ENCODE data around the gene VDAC1.
"Not testable (repeated sequence)": the region's sequence is repeated elsewhere in the genome, so short reads cannot be mapped to it uniquely, and the experiment has no call there.

The VDAC1 gene

DNA sequence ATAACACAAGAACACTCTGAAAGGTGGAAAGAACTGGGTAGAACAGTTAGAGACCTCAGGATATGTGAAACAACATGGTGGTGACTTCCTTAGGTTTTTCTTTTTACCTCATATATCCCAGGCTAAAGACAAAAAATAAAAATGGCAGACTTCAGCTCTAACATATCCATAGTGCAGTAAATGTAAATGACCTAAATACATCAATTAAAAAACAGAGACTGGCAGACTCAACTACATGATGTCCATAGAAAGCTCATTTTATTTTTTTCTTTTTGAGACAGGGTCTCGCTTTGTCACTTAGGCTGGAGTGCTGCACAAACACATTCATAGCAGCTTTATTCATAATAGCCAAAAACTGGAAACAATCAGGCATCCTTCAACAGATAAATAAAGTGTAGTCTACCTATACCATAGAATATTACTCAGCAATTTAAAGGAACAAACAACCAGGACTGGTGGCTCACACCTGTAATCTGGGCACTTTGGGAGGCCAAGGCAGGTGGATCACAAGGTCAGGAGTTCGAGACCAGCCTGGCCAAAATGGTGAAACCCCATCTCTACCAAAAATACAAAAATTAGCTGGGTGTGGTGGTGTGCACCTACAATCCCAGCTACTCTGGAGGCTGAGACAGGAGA lies 41.2 kb downstream of the VDAC1 start:
- DNase-seq, result no peak

DNA sequence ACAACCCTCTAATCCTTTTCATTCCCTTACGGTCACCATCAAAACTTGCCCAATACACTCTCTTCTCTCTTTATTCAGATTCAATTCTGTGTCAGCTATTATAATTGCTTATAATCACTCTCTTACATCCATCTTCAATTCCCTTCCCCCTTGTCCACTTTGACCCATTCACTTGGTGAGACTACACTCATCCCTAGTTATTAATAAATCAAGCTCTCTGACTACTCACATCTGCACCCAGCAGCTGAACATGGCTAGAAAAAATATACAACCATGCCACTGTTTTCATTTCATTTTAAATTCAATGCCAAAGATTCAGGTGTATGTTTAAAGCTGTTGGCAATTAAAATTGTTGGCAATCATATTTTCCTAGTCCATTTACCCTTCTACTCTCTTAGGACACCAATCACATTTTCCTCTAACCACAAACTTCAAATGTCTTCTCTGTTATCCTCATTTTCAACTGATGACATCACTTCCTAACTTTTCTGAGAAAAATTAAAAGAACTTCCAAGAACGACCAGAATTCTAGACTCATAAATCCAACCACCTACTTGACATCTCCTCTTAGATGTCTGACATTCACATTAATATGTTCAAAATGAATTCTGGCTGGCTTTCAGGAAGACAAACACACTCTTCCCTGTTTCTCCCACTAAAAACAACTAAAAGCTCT lies 41.8 kb downstream of the VDAC1 start:
- no peak for DNase-seq

DNA sequence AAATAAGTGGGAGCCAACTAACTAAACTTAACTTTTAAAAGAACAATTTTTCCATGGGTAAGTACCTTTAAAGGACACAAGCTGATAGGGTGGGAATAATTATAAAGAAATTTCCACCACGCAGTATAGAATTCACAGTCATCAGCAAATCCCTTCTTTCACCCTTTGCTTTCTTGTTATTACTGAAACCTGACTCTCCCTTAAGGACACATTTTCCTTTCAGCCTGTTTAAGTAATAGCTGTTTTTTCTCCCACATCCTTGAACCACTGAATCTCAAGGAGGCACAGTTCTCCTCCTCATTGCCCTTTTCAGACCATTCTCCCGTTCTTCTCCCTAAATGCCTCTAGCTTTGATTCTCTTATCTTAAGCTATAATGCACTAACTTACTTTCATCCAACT lies 42.6 kb downstream of the VDAC1 start:
- no peak for DNase-seq

DNA sequence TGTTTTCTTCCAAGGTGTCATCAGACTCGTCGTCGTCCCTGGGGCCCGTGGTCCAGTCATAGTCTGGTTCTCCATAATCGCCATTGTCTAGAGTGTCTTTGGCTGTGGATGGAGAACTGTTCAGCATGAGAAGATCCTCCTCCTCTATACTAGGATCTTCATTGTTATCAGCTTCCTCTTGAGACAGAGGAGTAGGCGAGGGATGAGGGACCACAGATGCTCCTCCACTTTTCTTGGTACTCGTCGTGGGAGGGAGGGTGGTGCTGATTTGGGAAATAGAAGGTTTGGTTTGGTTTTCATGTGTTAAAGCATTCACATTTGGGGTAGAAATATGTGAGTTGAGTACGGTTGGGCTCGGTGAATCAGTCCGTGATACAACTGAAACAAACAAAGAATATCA lies 45.1 kb downstream of the VDAC1 start:
- DNase-seq, result no peak

DNA sequence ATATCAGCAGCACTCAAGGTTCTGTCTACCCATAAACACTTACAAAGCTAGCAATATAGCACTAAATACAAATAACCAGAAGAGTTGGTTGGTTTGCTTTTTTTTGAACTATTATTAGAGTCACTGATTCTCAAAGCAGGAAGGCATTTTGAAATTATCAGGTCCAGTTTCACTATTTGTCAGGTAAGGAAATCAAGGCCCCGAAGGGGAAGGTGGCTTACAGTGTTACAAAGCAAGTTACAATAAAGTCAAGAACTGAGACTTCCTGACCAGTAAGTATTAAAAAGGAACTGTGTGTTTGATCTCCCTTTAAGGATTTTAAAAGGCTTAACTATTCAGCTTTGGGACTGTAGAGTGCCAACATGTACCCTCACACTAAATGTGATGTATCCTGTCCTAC lies 47.2 kb downstream of the VDAC1 start:
- no peak for DNase-seq

DNA sequence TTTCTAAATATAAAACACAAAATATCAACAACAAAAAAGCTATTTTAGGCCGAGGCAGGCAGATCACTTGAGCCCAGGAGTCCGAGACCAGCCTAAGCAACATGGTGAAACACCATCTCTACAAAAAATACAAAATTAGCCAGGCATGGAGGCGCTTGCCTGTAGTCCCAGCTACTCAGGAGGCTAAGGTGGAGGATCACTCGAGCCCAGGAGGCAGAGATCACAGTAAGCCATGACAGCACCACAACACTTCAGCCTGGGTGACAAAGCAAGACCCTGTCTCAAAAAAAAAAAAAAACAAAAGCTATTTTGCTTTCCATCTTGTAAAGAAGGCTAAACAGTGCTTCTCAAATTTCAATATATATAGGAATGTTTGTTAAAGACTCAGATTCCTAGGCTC lies 47.7 kb downstream of the VDAC1 start:
- DNase-seq, result no peak

GRCh38 chr5:133956196-133956595 lies 48.6 kb downstream of the VDAC1 start:
- DNase-seq, result not testable (repeated sequence)

GRCh38 chr5:133953568-133954145 lies 51.1 kb downstream of the VDAC1 start:
- no peak for DNase-seq

GRCh38 chr5:133952729-133953567 lies 51.8 kb downstream of the VDAC1 start:
- DNase-seq, result peak; percentile 59

GRCh38 chr5:133950821-133951612 lies 53.8 kb downstream of the VDAC1 start:
- DNase-seq, result no peak

DNA sequence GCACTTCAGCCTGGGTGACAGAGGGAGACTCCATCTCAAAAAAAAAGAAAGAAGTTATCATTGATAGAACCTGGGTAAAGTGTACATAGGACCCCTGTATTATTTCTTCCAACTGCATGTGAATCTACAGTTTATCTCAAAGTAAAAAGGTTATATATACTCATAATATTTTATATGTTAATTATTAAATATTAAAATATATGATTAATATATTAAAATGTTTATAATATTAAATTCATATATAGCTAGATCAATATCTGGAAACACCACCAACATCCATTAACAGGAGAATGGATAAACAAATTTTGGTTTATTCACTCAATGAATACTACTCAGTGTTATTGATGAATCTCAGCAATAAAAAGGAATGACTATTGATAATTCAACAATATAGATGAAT lies 56.1 kb downstream of the VDAC1 start:
- no peak for DNase-seq

DNA sequence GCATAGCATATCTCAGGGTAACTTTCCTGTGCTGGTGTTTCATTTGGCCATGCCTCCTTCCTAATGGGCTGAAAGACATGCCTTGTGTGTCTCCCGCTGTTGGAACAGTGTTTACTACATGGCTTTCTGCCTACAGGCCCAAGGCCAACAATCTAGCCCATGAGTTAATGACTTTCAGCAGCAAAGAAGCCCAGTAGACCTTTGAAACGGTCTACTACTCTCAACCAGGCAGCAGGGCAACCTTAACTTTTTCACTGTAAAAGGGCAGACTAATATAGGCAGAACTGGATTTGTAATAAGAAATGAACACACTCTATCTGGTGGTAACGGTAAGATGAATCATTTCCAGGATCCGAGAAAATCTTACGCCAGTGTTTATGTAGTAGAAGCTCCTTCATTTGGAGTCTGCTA lies 57.3 kb downstream of the VDAC1 start:
- peak; percentile 71 for DNase-seq

- DNase-seq, result no peak
These were observed 59.2 kb downstream of the VDAC1 start for GRCh38 chr5:133945568-133945967.

- DNase-seq, result no peak
These were observed 60.3 kb downstream of the VDAC1 start for GRCh38 chr5:133944263-133945185.

- DNase-seq, result no peak
These were observed 61.3 kb downstream of the VDAC1 start for GRCh38 chr5:133943475-133943817.

DNA sequence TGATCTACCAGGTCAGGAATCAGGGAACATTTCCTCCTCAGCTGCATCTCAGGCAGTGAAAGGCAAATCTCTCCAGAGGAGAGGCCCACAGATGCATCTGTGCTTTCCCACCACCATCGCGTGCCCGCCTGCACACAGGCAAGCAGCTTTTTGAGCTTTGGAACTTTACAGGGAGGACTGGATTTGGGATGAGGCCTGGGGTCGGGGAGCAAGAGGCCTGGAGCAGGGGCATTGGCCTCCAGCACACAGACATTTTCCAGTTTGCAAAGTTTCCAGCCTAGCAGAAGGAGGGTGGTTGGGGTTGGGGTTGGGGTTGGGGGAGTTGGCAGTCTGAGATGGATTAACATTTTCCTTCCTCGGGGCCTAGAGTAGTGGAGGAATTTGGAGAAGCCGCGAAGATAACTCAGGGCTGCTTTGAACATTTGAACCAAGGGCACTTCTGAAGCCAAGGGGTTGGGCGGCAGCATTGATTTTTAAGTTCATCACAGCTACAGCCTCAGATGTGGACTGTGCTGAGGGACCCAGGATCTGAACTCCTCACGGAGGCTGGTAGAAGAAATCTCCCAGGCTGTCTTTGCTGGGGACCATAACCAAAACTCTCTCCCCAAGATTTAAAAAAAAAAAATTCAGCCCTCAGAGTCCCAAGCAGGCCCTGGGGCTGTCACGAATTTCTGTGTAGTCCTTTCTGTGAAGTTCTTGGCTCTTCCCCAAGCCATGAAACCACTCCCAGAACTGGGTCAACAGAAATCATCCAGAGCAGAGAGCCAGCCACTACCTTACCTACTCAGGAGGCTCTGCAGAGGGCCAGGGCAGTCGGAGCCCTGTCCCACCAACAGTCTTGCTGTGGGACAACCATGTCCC lies 61.9 kb downstream of the VDAC1 start:
- peak; percentile 42 for DNase-seq

DNA sequence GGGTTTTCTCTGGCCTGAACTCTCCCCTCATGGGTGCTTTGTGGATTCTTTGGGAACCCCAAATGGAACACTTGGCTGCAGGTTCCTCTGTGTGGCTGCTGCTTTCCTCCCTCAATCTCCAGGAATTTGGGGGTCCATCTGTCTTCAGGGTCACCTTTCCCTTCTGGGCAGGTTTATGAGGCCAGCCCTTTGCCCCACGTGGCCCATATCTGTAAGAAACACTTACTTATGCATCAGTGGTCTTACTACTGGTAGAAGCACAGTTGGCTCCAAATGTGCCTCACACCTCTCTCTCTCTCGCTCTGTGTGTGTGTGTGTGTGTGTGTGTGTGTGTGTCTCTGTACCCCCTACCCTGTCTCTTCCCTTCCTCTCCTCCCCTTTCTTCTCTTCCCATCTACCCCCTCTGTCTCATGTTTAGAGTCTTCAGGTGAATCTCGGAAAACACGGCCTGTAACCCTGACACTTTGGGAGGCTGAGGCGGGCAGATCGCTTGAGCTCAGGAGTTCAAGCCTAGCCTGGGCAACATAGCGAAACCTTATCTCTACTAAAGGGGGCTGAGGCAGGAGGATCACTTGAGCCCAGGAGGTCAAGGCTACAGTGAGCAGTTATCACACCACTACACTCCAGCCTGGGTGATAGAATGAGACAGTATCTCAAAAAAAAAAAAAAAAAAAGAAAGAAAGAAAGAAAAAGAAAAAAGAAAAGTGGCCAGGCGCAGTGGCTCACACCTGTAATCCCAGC lies 63.1 kb downstream of the VDAC1 start:
- no peak for DNase-seq

GRCh38 chr5:133939668-133940067 lies 65.1 kb downstream of the VDAC1 start:
- DNase-seq, result no peak

DNA sequence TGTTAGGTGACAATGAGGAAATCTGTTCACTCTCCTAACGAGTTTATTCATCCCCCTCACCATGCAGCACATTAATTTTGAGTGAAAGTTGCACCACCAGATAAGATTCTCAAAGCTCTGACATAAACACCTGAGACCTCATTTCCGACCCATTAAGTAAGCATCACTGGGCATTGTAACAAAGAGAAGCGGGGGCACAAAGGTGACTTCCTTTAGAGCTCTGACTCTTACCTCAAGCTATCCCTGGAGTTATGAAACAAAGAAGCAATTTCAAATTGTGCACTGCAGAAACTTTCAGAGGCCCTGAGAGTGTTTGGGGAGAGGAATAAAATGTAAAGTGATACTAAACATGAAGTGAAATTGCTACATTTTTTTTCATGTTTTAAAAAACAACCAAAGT lies 65.8 kb downstream of the VDAC1 start:
- no peak for DNase-seq
